ENCODE results near the gene TCF25.

GRCh38 chr16:89955001-89955685 is 81.8 kb downstream of the TCF25 start:
- no peak for TF ChIP-seq POLR2A (IDR thresholded peaks at IDR 0.05)
- TF ChIP-seq, protein P1, sequence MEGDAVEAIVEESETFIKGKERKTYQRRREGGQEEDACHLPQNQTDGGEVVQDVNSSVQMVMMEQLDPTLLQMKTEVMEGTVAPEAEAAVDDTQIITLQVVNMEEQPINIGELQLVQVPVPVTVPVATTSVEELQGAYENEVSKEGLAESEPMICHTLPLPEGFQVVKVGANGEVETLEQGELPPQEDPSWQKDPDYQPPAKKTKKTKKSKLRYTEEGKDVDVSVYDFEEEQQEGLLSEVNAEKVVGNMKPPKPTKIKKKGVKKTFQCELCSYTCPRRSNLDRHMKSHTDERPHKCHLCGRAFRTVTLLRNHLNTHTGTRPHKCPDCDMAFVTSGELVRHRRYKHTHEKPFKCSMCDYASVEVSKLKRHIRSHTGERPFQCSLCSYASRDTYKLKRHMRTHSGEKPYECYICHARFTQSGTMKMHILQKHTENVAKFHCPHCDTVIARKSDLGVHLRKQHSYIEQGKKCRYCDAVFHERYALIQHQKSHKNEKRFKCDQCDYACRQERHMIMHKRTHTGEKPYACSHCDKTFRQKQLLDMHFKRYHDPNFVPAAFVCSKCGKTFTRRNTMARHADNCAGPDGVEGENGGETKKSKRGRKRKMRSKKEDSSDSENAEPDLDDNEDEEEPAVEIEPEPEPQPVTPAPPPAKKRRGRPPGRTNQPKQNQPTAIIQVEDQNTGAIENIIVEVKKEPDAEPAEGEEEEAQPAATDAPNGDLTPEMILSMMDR (IDR thresholded peaks at IDR 0.05): no peak
